RPMI7951 (cell line): ENCODE data around the gene PANK2. TPM values are rescaled to one million over a fixed set of nuclear protein-coding genes. Genes with fewer than 3 reads are reported as not detected.
A peak's percentile ranks its signal among the peaks of the same experiment; 100 is the strongest.
"Not testable (repeated sequence)": the region's sequence is repeated elsewhere in the genome, so short reads cannot be mapped to it uniquely, and the experiment has no call there.

ENCODE experiments used
- DNase-seq: peaks from one replicate; pipeline ENCODE4 v3.0.0-alpha.2; 2012; ENCODE audit warnings: low read depth
- total RNA-seq: library from RNA; depleted of rRNA; stranded (reverse); fragments of >200 nt; shearing (Covaris generic); gene quantifications from 2 replicates; pipeline ENCODE4 v1.2.3, GENCODE V29; 2014

PANK2 gene
- total RNA-seq, 1 experiment from 2014 or later: 60.7 TPM

- no peak for DNase-seq
These were observed 38.5 kb downstream of the PANK2 start for GRCh38 chr20:3927486-3928291.

- no peak for DNase-seq
These were observed 40.5 kb downstream of the PANK2 start for GRCh38 chr20:3929713-3930060.

GRCh38 chr20:3930265-3931206 lies 41.3 kb downstream of the PANK2 start:
- DNase-seq: no peak

GRCh38 chr20:3931664-3932063 lies 42.5 kb downstream of the PANK2 start:
- no peak for DNase-seq

- DNase-seq: peak; percentile 64
These were observed 43.1 kb downstream of the PANK2 start for GRCh38 chr20:3932277-3932676.

- peak; percentile 77 for DNase-seq
These were observed 43.5 kb downstream of the PANK2 start for GRCh38 chr20:3932681-3933080.

- DNase-seq: no peak
These were observed 44.0 kb downstream of the PANK2 start for GRCh38 chr20:3933218-3933617.

GRCh38 chr20:3934624-3935023 lies 45.4 kb downstream of the PANK2 start:
- no peak for DNase-seq

- peak; percentile 69 for DNase-seq
These were observed 46.2 kb downstream of the PANK2 start for GRCh38 chr20:3935295-3935955.

GRCh38 chr20:3935956-3936340 lies 46.8 kb downstream of the PANK2 start:
- DNase-seq: peak; percentile 61

GRCh38 chr20:3937618-3938017 lies 48.4 kb downstream of the PANK2 start:
- no peak for DNase-seq

- DNase-seq: no peak
These were observed 51.7 kb downstream of the PANK2 start for GRCh38 chr20:3940905-3941304.

GRCh38 chr20:3946666-3947065 lies 57.5 kb downstream of the PANK2 start:
- not testable (repeated sequence) for DNase-seq

- no peak for DNase-seq
These were observed 75.5 kb downstream of the PANK2 start for GRCh38 chr20:3964719-3965118.

- DNase-seq: no peak
These were observed 77.4 kb downstream of the PANK2 start for GRCh38 chr20:3966571-3966970.

- no peak for DNase-seq
These were observed 80.8 kb downstream of the PANK2 start for GRCh38 chr20:3970016-3970415.

- DNase-seq: no peak
These were observed 82.0 kb downstream of the PANK2 start for GRCh38 chr20:3971145-3971544.

GRCh38 chr20:3972161-3972560 lies 83.0 kb downstream of the PANK2 start:
- no peak for DNase-seq

- DNase-seq: not testable (repeated sequence)
These were observed 83.4 kb downstream of the PANK2 start for GRCh38 chr20:3972631-3973030.

GRCh38 chr20:3973705-3974104 lies 84.5 kb downstream of the PANK2 start:
- no peak for DNase-seq

- no peak for DNase-seq
These were observed 87.3 kb downstream of the PANK2 start for GRCh38 chr20:3976511-3976910.
